GM12864 (cell line): Measurements from ENCODE around the gene SPOCK1.

Experiments used
- DNase-seq: peaks from one replicate; pipeline ENCODE4 v3.0.0-alpha.2; 2011; ENCODE audit warnings: low read depth
- H3K4me3 ChIP-seq: 2 replicates; pipeline ENCODE4 v1.5.1; 2011; ENCODE audit warnings: mild to moderate bottlenecking, low read depth, low read length, control low read depth
- CTCF ChIP-seq: IDR thresholded peaks from 2 replicates; pipeline ENCODE4 v1.5.1; 2011; ENCODE audit warnings: low read depth, mild to moderate bottlenecking, moderate library complexity, low read length, control low read depth, inconsistent platforms; ENCODE audit errors: missing control alignments

SPOCK1 gene

DNA sequence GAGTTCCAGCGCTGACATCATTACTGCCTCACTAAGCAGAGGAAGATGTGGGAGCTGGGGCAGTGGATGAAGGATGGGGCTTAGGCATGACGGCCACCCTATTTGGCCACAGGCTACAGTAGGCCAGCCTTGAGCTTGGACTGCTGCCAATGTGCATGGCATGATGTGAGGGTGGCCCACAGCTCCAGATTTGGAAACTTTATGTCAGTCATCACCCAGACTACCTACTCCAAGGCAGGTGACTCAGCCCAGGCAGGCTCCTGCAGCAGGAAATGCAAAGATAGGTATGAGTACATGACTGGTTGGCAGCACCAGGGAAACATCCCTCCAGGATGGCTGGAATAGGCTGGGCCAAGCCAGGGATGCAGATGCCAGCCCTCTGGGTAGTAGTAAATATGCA is 303.6 kb downstream of the SPOCK1 start:
- no peak overlapping the region for H3K4me3 ChIP-seq
- DNase-seq = no peak
- no peak for TF ChIP-seq CTCF

DNA sequence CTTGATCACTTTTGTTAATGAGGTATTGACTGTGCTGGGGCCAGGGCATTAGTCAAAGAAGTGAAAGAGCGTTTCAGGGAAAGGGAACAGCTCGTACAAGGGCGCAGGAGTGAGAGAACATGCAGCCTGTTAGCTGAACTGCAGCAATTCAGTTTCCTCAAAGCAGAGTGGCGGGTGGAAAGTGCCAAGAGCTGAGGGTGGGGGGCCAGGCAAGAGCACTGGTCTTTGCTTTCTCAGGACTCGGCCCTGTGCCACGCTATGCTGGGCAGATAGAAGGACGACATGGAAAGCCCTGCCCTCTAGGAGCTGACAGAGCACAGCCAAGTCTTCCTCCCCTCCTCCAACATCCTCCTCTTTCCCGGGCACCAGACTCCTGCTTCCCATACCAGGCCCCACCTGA is 304.8 kb downstream of the SPOCK1 start:
- DNase-seq = no peak
- H3K4me3 ChIP-seq = no peak overlapping the region
- TF ChIP-seq CTCF = no peak

- no peak for DNase-seq
- no peak overlapping the region for H3K4me3 ChIP-seq
- no peak for TF ChIP-seq CTCF
These were observed 306.8 kb downstream of the SPOCK1 start for GRCh38 chr5:137192293-137192743.

- TF ChIP-seq CTCF = no peak
- DNase-seq = no peak
- no peak overlapping the region for H3K4me3 ChIP-seq
These were observed 307.9 kb downstream of the SPOCK1 start for GRCh38 chr5:137191179-137191578.

DNA sequence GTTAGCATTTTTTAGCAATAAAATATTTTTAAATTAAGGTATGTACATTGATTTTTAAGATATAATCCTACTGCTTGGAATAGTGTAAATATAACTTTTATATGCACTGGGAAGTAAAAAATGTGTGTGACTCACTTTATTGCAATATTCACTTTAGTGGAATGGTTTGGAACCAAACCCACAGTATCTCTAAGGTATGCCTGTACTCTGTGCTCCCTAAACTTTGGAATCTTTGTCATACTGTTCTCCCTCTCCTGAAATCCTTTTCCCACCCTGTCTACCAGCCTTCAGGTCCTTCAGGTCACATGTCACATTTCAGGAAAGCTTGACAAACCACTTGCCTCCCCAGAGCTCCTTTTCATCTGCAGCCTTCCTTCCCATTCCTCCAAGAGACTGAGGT is 308.7 kb downstream of the SPOCK1 start:
- TF ChIP-seq CTCF = no peak
- no peak for DNase-seq
- H3K4me3 ChIP-seq = no peak overlapping the region

GRCh38 chr5:137190031-137190430 is 309.1 kb downstream of the SPOCK1 start:
- TF ChIP-seq CTCF = no peak
- DNase-seq = no peak
- no peak overlapping the region for H3K4me3 ChIP-seq

DNA sequence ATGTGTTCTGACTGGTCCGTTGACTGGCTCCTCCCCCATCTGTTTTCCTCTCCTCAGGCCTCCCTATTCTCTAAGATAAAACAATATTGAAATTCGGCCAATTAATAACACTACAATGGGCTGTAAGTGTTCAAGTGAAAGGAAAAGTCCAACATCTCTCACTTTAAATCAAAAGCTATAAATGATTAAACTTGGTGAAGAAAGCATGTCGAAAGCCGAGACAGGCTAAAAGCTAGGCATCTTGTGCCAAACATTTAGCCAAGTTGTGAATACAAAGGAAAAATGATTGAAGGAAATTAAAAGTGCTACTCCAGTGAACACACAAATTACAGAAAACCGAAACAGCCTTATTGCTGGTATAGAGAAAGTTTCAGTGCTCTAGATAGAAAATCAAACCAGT is 310.6 kb downstream of the SPOCK1 start:
- DNase-seq = no peak
- no peak for TF ChIP-seq CTCF
- no peak overlapping the region for H3K4me3 ChIP-seq
